CD4-positive, CD25-positive, alpha-beta regulatory T cell (primary cell): ENCODE data around the gene CABLES1. TPM values are rescaled to one million over a fixed set of nuclear protein-coding genes. Genes with fewer than 3 reads are reported as not detected.

Experiments used
- ATAC-seq, 2 donors: fragments of 150-1000 bp; cut with Tn5 transposase; one replicate each; pipeline ENCODE4 v1.10.0; 2021; ENCODE audit warnings: low read depth in 2 of 2, moderate number of reproducible peaks in 2 of 2, moderate library complexity in 1 of 2
- DNase-seq, 3 donors: peaks; one replicate each; pipeline versions ENCODE4 v3.0.0 to v3.0.0-alpha.2; 2012 to 2022; ENCODE audit warnings: mixed read lengths in 1 of 3
- H3K27ac ChIP-seq: one replicate; pipeline ENCODE4 v1.7.0; 2013; ENCODE audit warnings: mild to moderate bottlenecking, low read length; ENCODE audit not compliant: insufficient read depth, poor library complexity, severe bottlenecking
- H3K27me3 ChIP-seq: one replicate; pipeline ENCODE4 v1.7.0; 2013; ENCODE audit warnings: low read length; ENCODE audit not compliant: control insufficient read depth, insufficient read depth
- H3K36me3 ChIP-seq: one replicate; pipeline ENCODE4 v1.7.0; 2013; ENCODE audit warnings: mild to moderate bottlenecking, low read length, moderate library complexity; ENCODE audit not compliant: control insufficient read depth, insufficient read depth
- H3K4me1 ChIP-seq: 2 replicates; pipeline ENCODE4 v1.7.0; 2013; ENCODE audit warnings: mild to moderate bottlenecking, low read length; ENCODE audit not compliant: insufficient read depth, control insufficient read depth, poor library complexity, severe bottlenecking
- H3K4me3 ChIP-seq: one replicate; pipeline ENCODE4 v1.7.0; 2013; ENCODE audit warnings: low read depth, mild to moderate bottlenecking, low read length, moderate library complexity
- H3K9me3 ChIP-seq, 2 experiments: 1 replicate in 1 of 2; 2 replicates in 1 of 2; pipeline ENCODE4 v1.7.0; 2013; ENCODE audit warnings: low read length in 2 of 2, mild to moderate bottlenecking in 1 of 2, moderate library complexity in 1 of 2; ENCODE audit not compliant: control insufficient read depth in 2 of 2
- H3K27ac Mint-ChIP-seq, 3 donors: one replicate each; pipeline ENCODE4 v1.8.0; 2020 to 2022; ENCODE audit warnings: mild to moderate bottlenecking in 3 of 3, mixed read lengths in 3 of 3, moderate library complexity in 2 of 3
- H3K27me3 Mint-ChIP-seq: one replicate; pipeline ENCODE4 v1.8.0; 2022; ENCODE audit warnings: mild to moderate bottlenecking, mixed read lengths
- H3K36me3 Mint-ChIP-seq: one replicate; pipeline ENCODE4 v1.8.0; 2020; ENCODE audit warnings: mixed read lengths
- H3K4me1 Mint-ChIP-seq, 4 donors: one replicate each; pipeline ENCODE4 v1.8.0; 2020 to 2022; ENCODE audit warnings: mixed read lengths in 4 of 4, mild to moderate bottlenecking in 1 of 4
- H3K4me3 Mint-ChIP-seq, 4 donors: one replicate each; pipeline ENCODE4 v1.8.0; 2020 to 2022; ENCODE audit warnings: mild to moderate bottlenecking in 4 of 4, mixed read lengths in 4 of 4, moderate library complexity in 3 of 4
- H3K9me3 Mint-ChIP-seq, 7 donors: one replicate each; pipeline ENCODE4 v1.8.0; 2020 to 2022; ENCODE audit warnings: mixed read lengths in 7 of 7, mild to moderate bottlenecking in 3 of 7, moderate library complexity in 2 of 7
- polyA plus RNA-seq, 4 donors: library from polyadenylated mRNA; unstranded; fragments of 300-500 nt; fragmentation: Illumina TruSeq; gene quantifications; one replicate each; pipeline ENCODE4 v1.2.3, GENCODE V29; 2021
- total RNA-seq: library from RNA; stranded (reverse); gene quantifications from one replicate; pipeline ENCODE4 v1.2.3, GENCODE V29; 2022

CABLES1 gene
- total and polyA plus RNA-seq, 5 donors from 2014 or later, result 0.46 to 5.4 TPM; not detected in 3

GRCh38 chr18:23227726-23228070, 92.4 kb downstream of the CABLES1 start:
- Mint-ChIP-seq H3K36me3 (no peaks in the 10 kb centered on the region), H3K9me3 (no peaks in the 10 kb centered on the region), H3K4me1 (peaks cover 11 to 37% (median 18%) of the 10 kb centered on the region in 4 donors), H3K27ac (peak overlapping the region in 1 of 3 donors; percentile 95), H3K27me3 (no peaks in the 10 kb centered on the region), H3K4me3 (no peak overlapping the region)
- no peak for DNase-seq
- Histone ChIP-seq H3K36me3 (no peaks in the 10 kb centered on the region), H3K27ac (no peak overlapping the region), H3K4me1 (peaks cover 36% of the 10 kb centered on the region), H3K27me3 (no peaks in the 10 kb centered on the region), H3K4me3 (no peak overlapping the region), H3K9me3 (no peaks in the 10 kb centered on the region)
- ATAC-seq, result no peak

GRCh38 chr18:23228102-23229061, 93.1 kb downstream of the CABLES1 start:
- H3K4me3 ChIP-seq, result no peak overlapping the region
- H3K27me3 ChIP-seq, result no peaks in the 10 kb centered on the region
- peaks cover 36% of the 10 kb centered on the region for H3K4me1 ChIP-seq
- Mint-ChIP-seq H3K27ac (peak overlapping the region; percentile 88 to 95 (median 95)), H3K4me3 (peak overlapping the region in 3 of 4 donors; percentile 34 to 76 (median 63)), H3K36me3 (no peaks in the 10 kb centered on the region), H3K27me3 (no peaks in the 10 kb centered on the region), H3K9me3 (no peaks in the 10 kb centered on the region), H3K4me1 (peaks cover 11 to 37% (median 18%) of the 10 kb centered on the region in 4 donors)
- peak; percentile 15 to 16 for ATAC-seq
- peak in 2 of 3 donors; percentile 33 to 81 for DNase-seq
- no peaks in the 10 kb centered on the region for H3K36me3 ChIP-seq
- H3K27ac ChIP-seq, result peak overlapping the region; percentile 58
- H3K9me3 ChIP-seq, result no peaks in the 10 kb centered on the region

GRCh38 chr18:23229472-23229871, 94.2 kb downstream of the CABLES1 start:
- H3K9me3 Mint-ChIP-seq, result no peaks in the 10 kb centered on the region
- DNase-seq (no peak), ATAC-seq (no peak)
- H3K36me3 ChIP-seq, result no peaks in the 10 kb centered on the region
- H3K4me3 Mint-ChIP-seq, result peak overlapping the region in 1 of 4 donors; percentile 0
- H3K9me3 ChIP-seq, result no peaks in the 10 kb centered on the region
- H3K27ac ChIP-seq, result peak overlapping the region; percentile 58
- H3K4me3 ChIP-seq, result no peak overlapping the region
- H3K36me3 Mint-ChIP-seq, result no peaks in the 10 kb centered on the region
- H3K4me1 Mint-ChIP-seq, result peaks cover 11 to 37% (median 20%) of the 10 kb centered on the region in 4 donors
- H3K4me1 ChIP-seq, result peaks cover 36% of the 10 kb centered on the region
- H3K27ac Mint-ChIP-seq, result peak overlapping the region in 2 of 3 donors; percentile 93 to 95
- no peaks in the 10 kb centered on the region for H3K27me3 ChIP-seq
- H3K27me3 Mint-ChIP-seq, result no peaks in the 10 kb centered on the region

- H3K4me1 Mint-ChIP-seq, result peaks cover 11 to 37% (median 21%) of the 10 kb centered on the region in 4 donors
Measured at GRCh38 chr18:23230686-23231085, 95.4 kb downstream of the CABLES1 start.

GRCh38 chr18:23231340-23232021, 96.2 kb downstream of the CABLES1 start:
- H3K4me3 ChIP-seq, result peak overlapping the region; percentile 61
- Mint-ChIP-seq H3K4me1 (peaks cover 11 to 37% (median 21%) of the 10 kb centered on the region in 4 donors), H3K4me3 (peak overlapping the region; percentile 33 to 78 (median 56))

More at GRCh38 chr18:23230686-23231085, 95.4 kb downstream of the CABLES1 start:
- Mint-ChIP-seq H3K4me3 (peak overlapping the region in 2 of 4 donors; percentile 6 to 33), H3K36me3 (no peaks in the 10 kb centered on the region), H3K9me3 (no peaks in the 10 kb centered on the region), H3K27me3 (no peaks in the 10 kb centered on the region), H3K27ac (peak overlapping the region in 2 of 3 donors; percentile 93 to 95)
- Histone ChIP-seq H3K4me3 (peak overlapping the region; percentile 52), H3K4me1 (peaks cover 36% of the 10 kb centered on the region), H3K27ac (peak overlapping the region; percentile 89), H3K36me3 (no peaks in the 10 kb centered on the region), H3K9me3 (no peaks in the 10 kb centered on the region), H3K27me3 (no peaks in the 10 kb centered on the region)
- DNase-seq (no peak), ATAC-seq (no peak)

GRCh38 chr18:23232331-23232730, 97.0 kb downstream of the CABLES1 start:
- H3K4me1 ChIP-seq, result peaks cover 37% of the 10 kb centered on the region
- Mint-ChIP-seq H3K36me3 (no peaks in the 10 kb centered on the region), H3K4me1 (peaks cover 11 to 37% (median 21%) of the 10 kb centered on the region in 4 donors), H3K4me3 (peak overlapping the region in 2 of 4 donors; percentile 18 to 33), H3K9me3 (no peaks in the 10 kb centered on the region), H3K27ac (peak overlapping the region; percentile 76 to 91 (median 88)), H3K27me3 (no peaks in the 10 kb centered on the region)
- H3K27me3 ChIP-seq, result no peaks in the 10 kb centered on the region
- H3K36me3 ChIP-seq, result no peaks in the 10 kb centered on the region
- H3K4me3 ChIP-seq, result no peak overlapping the region
- H3K9me3 ChIP-seq, result no peaks in the 10 kb centered on the region
- DNase-seq, result no peak
- no peak for ATAC-seq
- peak overlapping the region; percentile 89 for H3K27ac ChIP-seq

More at GRCh38 chr18:23231340-23232021, 96.2 kb downstream of the CABLES1 start:
- Mint-ChIP-seq H3K9me3 (no peaks in the 10 kb centered on the region), H3K27ac (peak overlapping the region; percentile 76 to 96 (median 95)), H3K36me3 (no peaks in the 10 kb centered on the region), H3K27me3 (no peaks in the 10 kb centered on the region)
- Histone ChIP-seq H3K27me3 (no peaks in the 10 kb centered on the region), H3K36me3 (no peaks in the 10 kb centered on the region), H3K4me1 (peaks cover 36% of the 10 kb centered on the region), H3K9me3 (no peaks in the 10 kb centered on the region), H3K27ac (peak overlapping the region; percentile 89)
- peak; percentile 93 for ATAC-seq
- peak; percentile 73 to 98 (median 86) for DNase-seq

- no peaks in the 10 kb centered on the region for H3K27me3 Mint-ChIP-seq
- peaks cover 12 to 35% (median 20%) of the 10 kb centered on the region in 4 donors for H3K4me1 Mint-ChIP-seq
- Histone ChIP-seq H3K27me3 (no peaks in the 10 kb centered on the region), H3K36me3 (no peaks in the 10 kb centered on the region), H3K4me3 (no peak overlapping the region), H3K27ac (no peak overlapping the region), H3K4me1 (peaks cover 27% of the 10 kb centered on the region), H3K9me3 (no peaks in the 10 kb centered on the region)
- H3K27ac Mint-ChIP-seq, result peak overlapping the region in 2 of 3 donors; percentile 38 to 88
- no peak overlapping the region for H3K4me3 Mint-ChIP-seq
- no peaks in the 10 kb centered on the region for H3K36me3 Mint-ChIP-seq
- H3K9me3 Mint-ChIP-seq, result no peaks in the 10 kb centered on the region
- DNase-seq (no peak), ATAC-seq (no peak)
Measured at GRCh38 chr18:23234619-23235018, 99.3 kb downstream of the CABLES1 start.
